K562 (cell line): ENCODE measurements around the gene AKT1S1. TPM values are rescaled to one million over a fixed set of nuclear protein-coding genes. Genes with fewer than 3 reads are reported as not detected.
A peak's percentile ranks its signal among the peaks of the same experiment; 100 is the strongest.

Source experiments
- CCNT2 ChIP-seq: IDR thresholded peaks from 2 replicates; pipeline ENCODE4 v1.6.1; 2011; ENCODE audit warnings: borderline replicate concordance, low read depth, mild to moderate bottlenecking, moderate library complexity, mixed read lengths, low read length; ENCODE audit not compliant: insufficient read length; ENCODE audit errors: extremely low read depth
- CGGBP1 ChIP-seq: fragments of 250-450 bp; sonication (Bioruptor Pico); IDR thresholded peaks from 2 replicates; pipeline ENCODE4 v1.9.0; 2021; ENCODE audit warnings: mild to moderate bottlenecking
- EP300 ChIP-seq: IDR thresholded peaks from 2 replicates; pipeline ENCODE4 v1.6.1; 2012; ENCODE audit warnings: low read length, improper control_type of control experiment
- HCFC1 ChIP-seq: IDR thresholded peaks from 2 replicates; pipeline ENCODE4 v1.6.1; 2012; ENCODE audit warnings: low read depth, low read length, improper control_type of control experiment
- HOXB6 ChIP-seq: fragments of 250-450 bp; sonication (Bioruptor Pico); IDR thresholded peaks from 2 replicates; pipeline ENCODE4 v1.5.1; 2022; ENCODE audit warnings: mild to moderate bottlenecking, borderline replicate concordance
- LARP7 ChIP-seq: fragments of 450-650 bp; IDR thresholded peaks from 2 replicates; pipeline ENCODE4 v1.6.1; 2016
- MEIS2 ChIP-seq: fragments of 450-650 bp; IDR thresholded peaks from 2 replicates; pipeline ENCODE4 v1.6.1; 2014; ENCODE audit warnings: mild to moderate bottlenecking; ENCODE audit not compliant: partially characterized antibody
- NFE2L1 ChIP-seq: fragments of 450-650 bp; IDR thresholded peaks from 2 replicates; pipeline ENCODE4 v1.6.1; 2016; ENCODE audit warnings: missing genetic modification characterization, low read depth, mild to moderate bottlenecking, missing compliant biosample characterization, moderate library complexity, borderline replicate concordance
- NONO ChIP-seq, 2 experiments: fragments of 200-400 bp in 1 of 2; fragments of 450-650 bp in 1 of 2; formaldehyde crosslinking in 1 of 2; IDR thresholded peaks; 2 replicates each; pipeline ENCODE4 v1.6.1; 2017; ENCODE audit warnings: low read depth in 2 of 2, mild to moderate bottlenecking in 2 of 2, moderate library complexity in 2 of 2, low read length in 1 of 2
- PHF20 ChIP-seq: fragments of 450-650 bp; IDR thresholded peaks from 2 replicates; pipeline ENCODE4 v1.6.1; 2018; ENCODE audit not compliant: partially characterized antibody
- RBM22 ChIP-seq: fragments of 200-400 bp; formaldehyde crosslinking; IDR thresholded peaks from 2 replicates; pipeline ENCODE4 v1.6.1; 2018; ENCODE audit warnings: low read length, low read depth; ENCODE audit not compliant: poor library complexity, severe bottlenecking
- RREB1 ChIP-seq: fragments of 250-450 bp; sonication (Bioruptor Pico); IDR thresholded peaks from 2 replicates; pipeline ENCODE4 v1.4.0; 2020
- ZBED1 ChIP-seq: IDR thresholded peaks from 2 replicates; pipeline ENCODE4 v1.6.1; 2014
- ZC3H11A ChIP-seq: IDR thresholded peaks from 2 replicates; pipeline ENCODE4 v1.6.1; 2012; ENCODE audit warnings: low read depth, low read length, improper control_type of control experiment
- ZKSCAN1 ChIP-seq: fragments of 150-350 bp; IDR thresholded peaks from 2 replicates; pipeline ENCODE4 v1.6.1; 2016; ENCODE audit warnings: low read depth, low read length
- ZKSCAN3 ChIP-seq: fragments of 250-450 bp; sonication (Bioruptor Pico); IDR thresholded peaks from 2 replicates; pipeline ENCODE4 v1.4.0; 2020
- ZNF23 ChIP-seq: fragments of 250-450 bp; sonication (Bioruptor Pico); IDR thresholded peaks from 2 replicates; pipeline ENCODE4 v1.4.0; 2020; ENCODE audit warnings: mild to moderate bottlenecking
- ZNF24 ChIP-seq: fragments of 450-650 bp; IDR thresholded peaks from 2 replicates; pipeline ENCODE4 v1.6.1; 2016
- ZNF316 ChIP-seq: fragments of 450-650 bp; IDR thresholded peaks from 2 replicates; pipeline ENCODE4 v1.6.1; 2016
- ZNF589 ChIP-seq: fragments of 200-800 bp; sonication (Bioruptor generic); IDR thresholded peaks from 2 replicates; pipeline ENCODE4 v1.6.1; 2016; ENCODE audit warnings: low read depth, missing genetic modification characterization, missing compliant biosample characterization
- ZNF639 ChIP-seq, 2 experiments: fragments of 200-800 bp in 1 of 2; sonication (Bioruptor generic) in 1 of 2; sonication (generic) in 1 of 2; formaldehyde crosslinking in 1 of 2; IDR thresholded peaks in 1 of 2; conservative IDR thresholded peaks in 1 of 2; 2 replicates each; pipeline versions ENCODE4 v1.5.0 to v1.6.1; 2016 to 2020; ENCODE audit warnings: missing compliant biosample characterization in 1 of 2, missing genetic modification characterization in 1 of 2, missing genetic modification reagents in 1 of 2
- polyA plus RNA-seq, 8 experiments: library from polyadenylated mRNA; depleted of rRNA in 4 of 8; stranded (reverse) in 5 of 8; unstranded in 3 of 8; fragments of >200 nt; fragmentation: Nextera tagmentation in 2 of 8; fragmentation: Illumina TruSeq in 1 of 8; extraction: Ambion mirVana in 2 of 8; extraction: Trizol in 1 of 8; gene quantifications; 2 replicates each; pipeline versions ENCODE4 v1.2.1 to v1.2.3, GENCODE V29; 2011 to 2014; ENCODE audit warnings: inconsistent platforms in 1 of 8, missing spikeins in 1 of 8
- total RNA-seq, 7 experiments: library from RNA; depleted of rRNA in 6 of 7; stranded (reverse); fragments of >200 nt in 6 of 7; fragmentation: Illumina TruSeq in 2 of 7; extraction: Trizol in 2 of 7; gene quantifications; 2 replicates each; pipeline versions ENCODE4 v1.2.1 to v1.2.3, GENCODE V29; 2011 to 2021; ENCODE audit warnings: low replicate concordance in 1 of 7

Gene AKT1S1
- total and polyA plus RNA-seq, 9 of the 15 experiments (the other 6 are each of a cell fraction or from before 2014, with no cell fraction given), result 1.2 to 50.3 (median 17.1) TPM

GRCh38 chr19:49889687-49890348 is 12.7 kb upstream of the AKT1S1 start (continued):
- peak in 1 of 2 experiments; percentile 68; a peak in 1 of 4 replicates for TF ChIP-seq NONO (IDR thresholded peaks at IDR 0.05; ENCODE audit: low read depth in 2 of 2, low read length in 1 of 2)
- peak; percentile 55; the same call in 1 of the 2 replicates for TF ChIP-seq RREB1 (CRISPR knock-in tag)
- TF ChIP-seq NFE2L1, result no peak
- no peak for TF ChIP-seq LARP7
- TF ChIP-seq ZNF639 (CRISPR knock-in tag; conservative IDR thresholded peaks at IDR 0.05 in 1 of 2, IDR thresholded peaks at IDR 0.05 in 1 of 2), result peak in 1 of 2 experiments; percentile 74; a peak in 1 of 4 replicates
- TF ChIP-seq ZBED1, result peak; percentile 70; the same call in 1 of the 2 replicates
- peak; percentile 76; the same call in 1 of the 2 replicates for TF ChIP-seq ZKSCAN1
- peak; percentile 93 for TF ChIP-seq ZNF589
- TF ChIP-seq EP300, result peak; percentile 34; the same call in 1 of the 2 replicates
- no peak for TF ChIP-seq MEIS2
- no peak for TF ChIP-seq ZNF316
- no peak for TF ChIP-seq HOXB6 (CRISPR knock-in tag)
- TF ChIP-seq HCFC1, result peak; percentile 68
- TF ChIP-seq ZNF23 (CRISPR knock-in tag), result no peak
- no peak for TF ChIP-seq CGGBP1
- peak; percentile 81; the same call in 1 of the 2 replicates for TF ChIP-seq ZNF24
- no peak for TF ChIP-seq ZKSCAN3 (CRISPR knock-in tag)
- TF ChIP-seq ZC3H11A, result no peak
- TF ChIP-seq PHF20, result peak; percentile 70
- TF ChIP-seq RBM22, result no peak
- peak; percentile 82 for TF ChIP-seq CCNT2
